Keratinocyte (primary cell): Measurements from ENCODE around the gene CEL. TPM values are rescaled to one million over a fixed set of nuclear protein-coding genes. Genes with fewer than 3 reads are reported as not detected.

Experiments
- DNase-seq: peaks from one replicate; pipeline ENCODE4 v3.0.0-alpha.2; 2011; ENCODE audit warnings: low read depth, missing footprints, low spot score
- FAIRE-seq: peaks from 2 replicates; lab custom pipeline; 2011; peaks lifted over from hg19 to GRCh38; lab: Jason Lieb, UNC
- H2AFZ ChIP-seq: 2 replicates; pipeline ENCODE4 v1.6.0; 2012; ENCODE audit warnings: low read length, control low read depth, inconsistent platforms; ENCODE audit not compliant: control insufficient read depth
- H3K27ac ChIP-seq: 2 replicates; pipeline ENCODE4 v1.5.1; 2011; ENCODE audit warnings: low read length; ENCODE audit not compliant: control insufficient read depth, insufficient read depth
- H3K27me3 ChIP-seq: 3 replicates; pipeline ENCODE4 v1.6.0; 2011; ENCODE audit warnings: low read length; ENCODE audit not compliant: control insufficient read depth, insufficient read depth; ENCODE audit errors: extremely low read depth
- H3K36me3 ChIP-seq, 2 experiments: 2 replicates in 1 of 2; 3 replicates in 1 of 2; pipeline ENCODE4 v1.5.1; 2011; ENCODE audit warnings: low read length in 2 of 2, mild to moderate bottlenecking in 1 of 2; ENCODE audit not compliant: control insufficient read depth in 2 of 2, insufficient read depth in 2 of 2; ENCODE audit errors: extremely low read depth in 1 of 2
- H3K4me1 ChIP-seq: 3 replicates; pipeline ENCODE4 v1.5.1; 2011; ENCODE audit warnings: low read length; ENCODE audit not compliant: control insufficient read depth, insufficient read depth; ENCODE audit errors: extremely low read depth
- H3K4me2 ChIP-seq: 3 replicates; pipeline ENCODE4 v1.6.0; 2011; ENCODE audit warnings: low read depth, low read length; ENCODE audit not compliant: control insufficient read depth, insufficient read depth; ENCODE audit errors: extremely low read depth
- H3K4me3 ChIP-seq, 3 experiments: fragments of 200-600 bp in 1 of 3; sonication (generic) in 1 of 3; 2 replicates in 2 of 3; 3 replicates in 1 of 3; pipeline ENCODE4 v1.5.1; 2011 to 2016; ENCODE audit warnings: low read length in 3 of 3, mild to moderate bottlenecking in 3 of 3, control low read depth in 2 of 3, inconsistent platforms in 1 of 3, low read depth in 1 of 3, mixed read lengths in 1 of 3, mixed run types in 1 of 3, moderate library complexity in 1 of 3; ENCODE audit not compliant: control insufficient read depth in 2 of 3, insufficient read depth in 2 of 3; ENCODE audit errors: extremely low read depth in 1 of 3
- H3K79me2 ChIP-seq: 2 replicates; pipeline ENCODE4 v1.6.0; 2012; ENCODE audit warnings: low read length; ENCODE audit not compliant: control insufficient read depth, insufficient read depth
- H3K9ac ChIP-seq: 3 replicates; pipeline ENCODE4 v1.6.0; 2011; ENCODE audit warnings: low read length; ENCODE audit not compliant: control insufficient read depth, insufficient read depth; ENCODE audit errors: extremely low read depth
- H3K9me1 ChIP-seq: 3 replicates; pipeline ENCODE4 v1.6.0; 2011; ENCODE audit warnings: low read length; ENCODE audit not compliant: control insufficient read depth, insufficient read depth; ENCODE audit errors: extremely low read depth
- H3K9me3 ChIP-seq: 2 replicates; pipeline ENCODE4 v1.5.1; 2012; ENCODE audit warnings: low read depth, low read length; ENCODE audit not compliant: control insufficient read depth
- H4K20me1 ChIP-seq: 3 replicates; pipeline ENCODE4 v1.6.0; 2011; ENCODE audit warnings: low read length; ENCODE audit not compliant: control insufficient read depth, insufficient read depth; ENCODE audit errors: extremely low read depth
- EZH2 ChIP-seq: IDR thresholded peaks from one replicate; pipeline ENCODE4 v1.6.1; 2012; ENCODE audit warnings: inconsistent platforms, mild to moderate bottlenecking, low read length, moderate library complexity
- dilution Hi-C: fragments of 300-500 bp; cut with MboI; formaldehyde crosslinking; loops from one replicate; pipeline ENCODE4 v1.7.0; 2020; ENCODE audit warnings: low sequenced_read_pairs; ENCODE audit not compliant: extremely low pct_ligation_motif_present
- polyA plus RNA-seq, 5 experiments: library from polyadenylated mRNA; depleted of rRNA in 3 of 5; stranded (reverse) in 3 of 5; stranded (forward) in 1 of 5; unstranded in 1 of 5; fragments of >200 nt; gene quantifications; 1 replicate in 1 of 5; 2 replicates in 3 of 5; 3 replicates in 1 of 5; pipeline versions ENCODE4 v1.2.1 to v1.2.3, GENCODE V29; 2011 to 2012; ENCODE audit warnings: missing spikeins in 2 of 5, low read depth in 1 of 5, low replicate concordance in 1 of 5
- TF ChIP-seq, protein P1 (sequence below), 3 experiments: IDR thresholded peaks in 1 of 3; conservative IDR thresholded peaks in 1 of 3; optimal IDR thresholded peaks in 1 of 3; 2 replicates in 2 of 3; 3 replicates in 1 of 3; pipeline versions ENCODE3 to v1.5.1; 2011; ENCODE audit warnings: low read length in 3 of 3, mild to moderate bottlenecking in 3 of 3, moderate library complexity in 2 of 3, control low read depth in 1 of 3, inconsistent platforms in 1 of 3; ENCODE audit not compliant: insufficient read depth in 2 of 3; ENCODE audit errors: extremely low read depth in 1 of 3

Gene CEL
- polyA plus RNA-seq, 1 donor (not counting 4 experiments of a cell fraction or from before 2014, with no cell fraction given): 0.12 TPM

DNA sequence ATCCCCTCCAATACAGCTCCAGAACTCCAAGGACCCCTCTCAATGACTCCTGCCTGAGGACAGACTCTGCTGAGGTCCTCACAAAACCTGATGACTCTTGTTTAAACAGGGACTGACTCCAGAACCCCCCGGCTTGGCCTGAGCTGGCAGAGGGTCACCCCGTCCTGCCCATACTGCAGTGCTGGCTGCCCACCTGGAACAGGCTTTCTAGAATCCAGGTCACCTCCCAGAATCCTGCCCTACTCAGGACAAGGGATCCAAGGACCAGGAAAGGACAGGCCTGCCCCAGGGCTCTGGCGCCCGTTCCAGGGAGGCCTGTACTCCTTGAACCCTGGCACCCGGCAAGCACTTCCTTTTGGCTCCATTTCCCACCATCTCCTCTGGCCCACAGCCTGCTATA, 37.1 kb downstream of the CEL start:
- Histone ChIP-seq H3K79me2 (no peaks in the 10 kb centered on the region), H3K4me2 (no peak overlapping the region), H4K20me1 (no peaks in the 10 kb centered on the region), H3K9me3 (no peaks in the 10 kb centered on the region), H3K9me1 (no peaks in the 10 kb centered on the region), H3K27me3 (no peaks in the 10 kb centered on the region), H3K4me3 (no peak overlapping the region), H3K36me3 (peaks cover 44 to 48% of the 10 kb centered on the region in 2 experiments), H3K4me1 (no peaks in the 10 kb centered on the region), H2AFZ (no peak overlapping the region), H3K9ac (no peak overlapping the region), H3K27ac (no peak overlapping the region)
- TF ChIP-seq EZH2: no peak
- TF ChIP-seq, protein P1, sequence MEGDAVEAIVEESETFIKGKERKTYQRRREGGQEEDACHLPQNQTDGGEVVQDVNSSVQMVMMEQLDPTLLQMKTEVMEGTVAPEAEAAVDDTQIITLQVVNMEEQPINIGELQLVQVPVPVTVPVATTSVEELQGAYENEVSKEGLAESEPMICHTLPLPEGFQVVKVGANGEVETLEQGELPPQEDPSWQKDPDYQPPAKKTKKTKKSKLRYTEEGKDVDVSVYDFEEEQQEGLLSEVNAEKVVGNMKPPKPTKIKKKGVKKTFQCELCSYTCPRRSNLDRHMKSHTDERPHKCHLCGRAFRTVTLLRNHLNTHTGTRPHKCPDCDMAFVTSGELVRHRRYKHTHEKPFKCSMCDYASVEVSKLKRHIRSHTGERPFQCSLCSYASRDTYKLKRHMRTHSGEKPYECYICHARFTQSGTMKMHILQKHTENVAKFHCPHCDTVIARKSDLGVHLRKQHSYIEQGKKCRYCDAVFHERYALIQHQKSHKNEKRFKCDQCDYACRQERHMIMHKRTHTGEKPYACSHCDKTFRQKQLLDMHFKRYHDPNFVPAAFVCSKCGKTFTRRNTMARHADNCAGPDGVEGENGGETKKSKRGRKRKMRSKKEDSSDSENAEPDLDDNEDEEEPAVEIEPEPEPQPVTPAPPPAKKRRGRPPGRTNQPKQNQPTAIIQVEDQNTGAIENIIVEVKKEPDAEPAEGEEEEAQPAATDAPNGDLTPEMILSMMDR (optimal IDR thresholded peaks at IDR 0.05 in 1 of 3, IDR thresholded peaks at IDR 0.05 in 1 of 3, conservative IDR thresholded peaks at IDR 0.05 in 1 of 3; ENCODE audit: extremely low read depth in 1 of 3, insufficient read depth in 2 of 3, low read length in 3 of 3): no peak
- dilution Hi-C loops: no loop called here
- no peak for FAIRE-seq
- DNase-seq: no peak

DNA sequence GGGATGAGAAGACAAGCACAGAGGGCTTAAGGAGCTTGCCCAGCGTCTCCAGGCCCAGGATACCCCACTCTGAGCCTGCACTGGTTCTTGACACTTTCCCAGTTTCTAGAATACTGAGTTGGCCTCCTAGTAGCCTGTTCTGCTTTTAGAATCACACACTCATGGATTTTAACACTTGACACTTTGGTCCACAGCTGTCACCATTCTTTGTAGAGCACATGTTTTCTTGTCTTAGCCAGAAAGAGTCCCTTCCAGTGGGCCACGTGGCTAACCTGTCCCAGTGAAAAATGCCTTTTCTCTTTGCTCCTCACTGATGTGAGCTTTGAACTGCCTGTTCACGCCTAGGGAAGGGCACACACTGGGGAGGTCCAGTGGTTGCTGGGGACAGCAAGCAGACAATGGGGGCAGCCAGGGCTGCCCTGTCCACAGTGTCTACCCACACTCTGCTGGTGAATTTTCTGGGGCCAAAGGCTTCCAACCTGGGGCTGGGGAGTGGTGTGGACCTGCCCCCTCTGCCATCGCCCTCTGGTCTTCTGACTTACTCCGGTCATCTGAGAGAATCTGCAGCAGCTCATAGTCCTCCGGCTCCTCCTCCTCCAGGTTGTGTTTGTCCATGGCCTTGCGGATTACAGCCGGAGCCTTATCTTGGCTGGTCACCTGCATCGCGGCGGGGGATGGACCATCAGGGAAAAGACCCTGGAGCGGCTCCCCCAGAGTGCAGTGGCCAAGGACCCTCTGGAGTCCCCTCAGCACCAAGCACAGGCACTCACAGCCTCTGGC, 38.1 kb downstream of the CEL start:
- Histone ChIP-seq H3K27ac (no peak overlapping the region), H3K4me1 (no peaks in the 10 kb centered on the region), H3K36me3 (peaks cover 47 to 50% of the 10 kb centered on the region in 2 experiments), H3K9me3 (no peaks in the 10 kb centered on the region), H3K4me2 (no peak overlapping the region), H3K4me3 (no peak overlapping the region), H3K79me2 (no peaks in the 10 kb centered on the region), H2AFZ (no peak overlapping the region), H3K9ac (no peak overlapping the region), H3K9me1 (no peaks in the 10 kb centered on the region), H4K20me1 (no peaks in the 10 kb centered on the region), H3K27me3 (no peaks in the 10 kb centered on the region)
- DNase-seq (no peak), FAIRE-seq (no peak)
- TF ChIP-seq, protein P1 (optimal IDR thresholded peaks at IDR 0.05 in 1 of 3, IDR thresholded peaks at IDR 0.05 in 1 of 3, conservative IDR thresholded peaks at IDR 0.05 in 1 of 3; ENCODE audit: extremely low read depth in 1 of 3, insufficient read depth in 2 of 3, low read length in 3 of 3): no peak
- no peak for TF ChIP-seq EZH2
- dilution Hi-C loops: no loop called here
